Testis (tissue), 3 donors: ENCODE results near the gene NUDT6. TPM values are rescaled to one million over a fixed set of nuclear protein-coding genes. Genes with fewer than 3 reads are reported as not detected.

ENCODE experiments used
- DNase-seq: peaks from one replicate; pipeline ENCODE4 v3.0.0-alpha.2; 2019
- H3K27ac ChIP-seq, 2 donors: fragments of 200-600 bp; sonication (generic); one replicate each; pipeline ENCODE4 v1.5.1; 2019
- H3K27me3 ChIP-seq: fragments of 200-600 bp; sonication (generic); one replicate; pipeline ENCODE4 v1.5.1; 2019
- H3K36me3 ChIP-seq: fragments of 200-600 bp; sonication (generic); one replicate; pipeline ENCODE4 v1.5.1; 2017; ENCODE audit warnings: low read depth; ENCODE audit errors: missing control alignments
- H3K4me1 ChIP-seq: fragments of 200-600 bp; sonication (generic); one replicate; pipeline ENCODE4 v1.5.1; 2019
- H3K4me3 ChIP-seq, 2 donors: fragments of 200-600 bp; sonication (generic); one replicate each; pipeline ENCODE4 v1.5.1; 2017 to 2019
- H3K9me3 ChIP-seq: fragments of 200-600 bp; sonication (generic); one replicate; pipeline ENCODE4 v1.5.1; 2017
- CTCF ChIP-seq, 3 experiments: fragments of 450-650 bp in 2 of 3; fragments of 200-600 bp in 1 of 3; sonication (generic) in 1 of 3; IDR thresholded peaks; one replicate each; pipeline ENCODE4 v1.5.1; 2016 to 2019; ENCODE audit warnings: antibody characterized with exemption in 3 of 3, mild to moderate bottlenecking in 2 of 3, moderate library complexity in 1 of 3
- POLR2A ChIP-seq: fragments of 450-650 bp; IDR thresholded peaks from one replicate; pipeline ENCODE4 v1.6.1; 2017; ENCODE audit warnings: antibody characterized with exemption, mild to moderate bottlenecking, moderate library complexity
- WGBS, 2 donors: methylation state at CpG; one replicate each; pipeline ENCODE4 v1.1.5; 2018; 5-methylcytosine and 5-hydroxymethylcytosine counted together
- intact Hi-C: fragments of 100-400 bp; cut with DNase I; formaldehyde crosslinking; loops from one replicate; pipeline ENCODE4 v1.15.1; 2023; ENCODE audit warnings: low total_unique reads
- polyA plus RNA-seq: library from polyadenylated mRNA; stranded (reverse); fragments of 350-450 nt; fragmentation: Illumina TruSeq; extraction: RNeasy Lipid Tissue Mini Kit (QIAGEN cat#74804); gene quantifications from one replicate; pipeline ENCODE4 v1.2.3, GENCODE V29; 2014; ENCODE audit warnings: low read depth, low replicate concordance; ENCODE audit not compliant: insufficient read depth
- total RNA-seq, 2 donors: library from RNA; depleted of rRNA; stranded (reverse); fragments of >200 nt; gene quantifications; one replicate each; pipeline ENCODE4 v1.2.3, GENCODE V29; 2016

Gene NUDT6
- total and polyA plus RNA-seq, 3 donors from 2014 or later, result 12.0 to 16.6 (median 15.4) TPM

- H3K4me1 ChIP-seq, result no peaks in the 10 kb centered on the region
- no peaks in the 10 kb centered on the region for H3K9me3 ChIP-seq
- no peak overlapping the region for H3K27ac ChIP-seq
- no peaks in the 10 kb centered on the region for H3K27me3 ChIP-seq
- H3K4me3 ChIP-seq, result no peak overlapping the region
- intact Hi-C loops, result no loop called here
- no peak for DNase-seq
- TF ChIP-seq CTCF (IDR thresholded peaks at IDR 0.05) (no peak), POLR2A (no peak)
- H3K36me3 ChIP-seq, result no peaks in the 10 kb centered on the region
Measured at GRCh38 chr4:122932763-122933162, 10.4 kb upstream of the NUDT6 start.

DNA sequence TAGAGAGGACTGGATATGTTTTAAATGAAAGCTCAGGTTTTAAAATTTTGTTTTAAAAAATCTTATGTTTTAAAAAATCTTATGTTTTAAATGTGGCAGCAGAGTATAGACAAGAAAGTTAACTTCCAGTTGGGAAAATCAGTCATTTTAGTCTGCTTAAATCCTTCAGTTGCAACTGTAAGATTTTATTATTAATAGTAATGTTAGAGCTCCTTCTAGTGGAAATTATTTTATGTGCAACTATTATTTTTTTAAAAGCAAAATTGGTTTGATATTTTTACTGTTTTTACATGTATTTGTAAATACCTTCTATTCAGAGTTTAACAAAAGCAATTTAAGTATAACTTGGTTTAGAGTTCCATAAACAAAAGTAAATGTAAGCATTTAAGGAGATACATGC is 8.5 kb upstream of the NUDT6 start:
- H3K36me3 ChIP-seq, result no peaks in the 10 kb centered on the region
- H3K27ac ChIP-seq, result no peak overlapping the region
- intact Hi-C loops, result no loop called here
- no peaks in the 10 kb centered on the region for H3K9me3 ChIP-seq
- no peak overlapping the region for H3K4me3 ChIP-seq
- no peak for DNase-seq
- H3K4me1 ChIP-seq, result no peaks in the 10 kb centered on the region
- no peaks in the 10 kb centered on the region for H3K27me3 ChIP-seq
- TF ChIP-seq CTCF (IDR thresholded peaks at IDR 0.05) (peak in 1 of 3 experiments; percentile 54), POLR2A (no peak)

- H3K36me3 ChIP-seq, result no peaks in the 10 kb centered on the region
- TF ChIP-seq POLR2A (no peak), CTCF (IDR thresholded peaks at IDR 0.05) (no peak)
- no peak for DNase-seq
- no peak overlapping the region for H3K4me3 ChIP-seq
- WGBS, 2 donors, result 85 to 96% methylated on average over 1 of the region's 1 CpG
- peaks cover 5% of the 10 kb centered on the region for H3K4me1 ChIP-seq
- intact Hi-C loops, result no loop called here
- no peak overlapping the region for H3K27ac ChIP-seq
- H3K27me3 ChIP-seq, result no peaks in the 10 kb centered on the region
- no peaks in the 10 kb centered on the region for H3K9me3 ChIP-seq
Measured at GRCh38 chr4:122928930-122929329, 6.5 kb upstream of the NUDT6 start.

GRCh38 chr4:122922877-122923511 is 597 bp upstream of the NUDT6 start:
- peaks cover 6% of the 10 kb centered on the region for H3K4me1 ChIP-seq
- peak; percentile 93 for DNase-seq
- WGBS, 2 donors, result 0% methylated on average over 32 to 34 of the region's 34 CpGs
- TF ChIP-seq POLR2A (no peak), CTCF (IDR thresholded peaks at IDR 0.05) (no peak)
- H3K27ac ChIP-seq, result peak overlapping the region; percentile 76 to 82
- peak overlapping the region; percentile 89 to 91 for H3K4me3 ChIP-seq
- no peaks in the 10 kb centered on the region for H3K27me3 ChIP-seq
- H3K36me3 ChIP-seq, result no peaks in the 10 kb centered on the region
- H3K9me3 ChIP-seq, result no peaks in the 10 kb centered on the region
- intact Hi-C loops, result no loop called here

GRCh38 chr4:122921300-122921699 is 1.1 kb downstream of the NUDT6 start:
- 65 to 74% methylated on average over 5 of the region's 5 CpGs for WGBS, 2 donors
- Histone ChIP-seq H3K4me3 (peak overlapping the region in 1 of 2 donors; percentile 91), H3K36me3 (no peaks in the 10 kb centered on the region), H3K4me1 (peaks cover 6% of the 10 kb centered on the region), H3K9me3 (no peaks in the 10 kb centered on the region), H3K27ac (peak overlapping the region in 1 of 2 donors; percentile 82), H3K27me3 (no peaks in the 10 kb centered on the region)
- DNase-seq, result no peak
- TF ChIP-seq CTCF (IDR thresholded peaks at IDR 0.05) (no peak), POLR2A (no peak)
- intact Hi-C loops, result no loop called here
